HG03469 (cell line): ENCODE results near the gene NQO1.
"Not testable (repeated sequence)": the region's sequence is repeated elsewhere in the genome, so short reads cannot be mapped to it uniquely, and the experiment has no call there.

Experiments used
- ATAC-seq: cut with Tn5 transposase; IDR thresholded peaks from one replicate; pipeline ENCODE4 v1.9.1; 2021; ENCODE audit warnings: mild to moderate bottlenecking, moderate library complexity, moderate number of reproducible peaks; ENCODE audit not compliant: unreplicated experiment

The NQO1 gene

GRCh38 chr16:69726313-69727060 is at the start of gene NQO1:
Gene NQO1 (minus strand): TSS chr16:69726560. CDS start chr16:69726439, 121 bp downstream.
- ATAC-seq, result peak; percentile 89

- no peak for ATAC-seq
Measured at GRCh38 chr16:69775563-69775962, 49.2 kb upstream of the NQO1 start.

- ATAC-seq, result no peak
Measured at GRCh38 chr16:69773260-69773947, 47.0 kb upstream of the NQO1 start.

- ATAC-seq, result no peak
Measured at GRCh38 chr16:69771651-69771967, 45.2 kb upstream of the NQO1 start.

- no peak for ATAC-seq
Measured at GRCh38 chr16:69769404-69769803, 43.0 kb upstream of the NQO1 start.

- no peak for ATAC-seq
Measured at GRCh38 chr16:69768666-69769065, 42.3 kb upstream of the NQO1 start.

GRCh38 chr16:69767459-69768229 is 41.3 kb upstream of the NQO1 start:
- no peak for ATAC-seq

GRCh38 chr16:69763599-69763942 is 37.2 kb upstream of the NQO1 start:
- no peak for ATAC-seq

- ATAC-seq, result no peak
Measured at GRCh38 chr16:69762814-69763598, 36.6 kb upstream of the NQO1 start.

- no peak for ATAC-seq
Measured at GRCh38 chr16:69761983-69762813, 35.8 kb upstream of the NQO1 start, which contains the start of gene WWP2. Gene WWP2 (plus strand): TSS chr16:69762332. CDS start chr16:69787011, 24,679 bp downstream.

- not testable (repeated sequence) for ATAC-seq
Measured at GRCh38 chr16:69757375-69757774, 31.0 kb upstream of the NQO1 start.

- no peak for ATAC-seq
Measured at GRCh38 chr16:69756705-69757104, 30.3 kb upstream of the NQO1 start.

GRCh38 chr16:69754469-69755310 is 28.3 kb upstream of the NQO1 start, which contains the start of gene NOB1:
Gene NOB1 (minus strand): TSS chr16:69754926. CDS start chr16:69754910, 16 bp downstream.
- ATAC-seq, result peak; percentile 84

GRCh38 chr16:69754143-69754468 is 27.7 kb upstream of the NQO1 start:
- ATAC-seq, result no peak

GRCh38 chr16:69748694-69749345 is 22.5 kb upstream of the NQO1 start:
- no peak for ATAC-seq

GRCh38 chr16:69747115-69747514 is 20.8 kb upstream of the NQO1 start:
- ATAC-seq, result no peak

- ATAC-seq, result no peak
Measured at GRCh38 chr16:69745959-69746358, 19.6 kb upstream of the NQO1 start.

- ATAC-seq, result no peak
Measured at GRCh38 chr16:69745232-69745612, 18.9 kb upstream of the NQO1 start.
